SU-DHL-6 (cell line): ENCODE results near the gene ARHGAP29.
A peak's percentile ranks its signal among the peaks of the same experiment; 100 is the strongest.

Experiments
- H2AFZ ChIP-seq: fragments of 200-600 bp; sonication (generic); 2 replicates; pipeline ENCODE4 v1.6.1; 2014; ENCODE audit warnings: low read depth, mild to moderate bottlenecking, moderate library complexity, mixed read lengths, antibody characterized with exemption, low read length; ENCODE audit not compliant: severe bottlenecking
- H3F3A ChIP-seq: fragments of 200-600 bp; shearing (Covaris generic); 2 replicates; pipeline ENCODE4 v1.6.0; 2016; ENCODE audit warnings: antibody characterized with exemption, mild to moderate bottlenecking; ENCODE audit not compliant: insufficient read depth
- H3K27ac ChIP-seq: fragments of 200-600 bp; sonication (generic); 2 replicates; pipeline ENCODE4 v1.5.1; 2016; ENCODE audit warnings: low read depth, mild to moderate bottlenecking, low read length, moderate library complexity, mixed read lengths
- H3K27me3 ChIP-seq: fragments of 200-600 bp; sonication (generic), shearing (Covaris generic); 2 replicates; pipeline ENCODE4 v1.6.0; 2014; ENCODE audit warnings: mild to moderate bottlenecking, low read length
- H3K36me3 ChIP-seq: fragments of 200-600 bp; sonication (generic); 2 replicates; pipeline ENCODE4 v1.6.1; 2014; ENCODE audit warnings: mild to moderate bottlenecking, low read length, mixed read lengths
- H3K4me2 ChIP-seq: fragments of 300-600, 200-600 bp; shearing (Covaris generic), sonication (generic); 2 replicates; pipeline ENCODE4 v1.6.0; 2014; ENCODE audit warnings: low read length, low read depth, mild to moderate bottlenecking; ENCODE audit not compliant: poor library complexity, severe bottlenecking
- H3K4me3 ChIP-seq: fragments of 200-600 bp; sonication (generic); 2 replicates; pipeline ENCODE4 v1.5.1; 2014; ENCODE audit warnings: antibody characterized with exemption, low read length, mild to moderate bottlenecking, mixed read lengths; ENCODE audit not compliant: insufficient read depth, poor library complexity, severe bottlenecking
- H3K79me2 ChIP-seq: fragments of 200-600 bp; sonication (generic); 2 replicates; pipeline ENCODE4 v1.6.1; 2014; ENCODE audit warnings: mild to moderate bottlenecking, low read length, moderate library complexity; ENCODE audit not compliant: insufficient read depth
- H3K9ac ChIP-seq: fragments of 200-600 bp; sonication (generic); 2 replicates; pipeline ENCODE4 v1.7.0; 2014; ENCODE audit warnings: mild to moderate bottlenecking, low read length
- H3K9me2 ChIP-seq: fragments of 200-600 bp; sonication (generic); replicated peaks from 2 replicates; pipeline ENCODE4 v1.6.1; 2014; ENCODE audit warnings: low read length; ENCODE audit not compliant: insufficient read depth
- H3K9me3 ChIP-seq: fragments of 200-600 bp; sonication (generic); 2 replicates; pipeline ENCODE4 v1.6.1; 2014; ENCODE audit warnings: low read length, mixed read lengths; ENCODE audit not compliant: insufficient read depth
- H4K20me1 ChIP-seq: fragments of 200-600 bp; sonication (generic); 2 replicates; pipeline ENCODE4 v1.6.1; 2014; ENCODE audit warnings: low read depth, mild to moderate bottlenecking, antibody characterized with exemption, low read length, moderate library complexity, mixed read lengths
- EZH2phosphoT487 ChIP-seq: fragments of 200-600 bp; sonication (generic), shearing (Covaris generic); conservative IDR thresholded peaks from 2 replicates; pipeline ENCODE4 v1.6.1; 2018; ENCODE audit warnings: mild to moderate bottlenecking, antibody characterized with exemption, low read length, moderate library complexity, mixed read lengths
- TF ChIP-seq, protein P1 (sequence below): fragments of 200-600 bp; sonication (generic); IDR thresholded peaks from one replicate; pipeline ENCODE4 v1.5.1; 2017; ENCODE audit warnings: antibody characterized with exemption, mild to moderate bottlenecking, low read length, moderate library complexity; ENCODE audit not compliant: insufficient read depth, poor library complexity, severe bottlenecking

Gene ARHGAP29

GRCh38 chr1:94236013-94236491, 1.3 kb downstream of the ARHGAP29 start:
- TF ChIP-seq, protein P1, sequence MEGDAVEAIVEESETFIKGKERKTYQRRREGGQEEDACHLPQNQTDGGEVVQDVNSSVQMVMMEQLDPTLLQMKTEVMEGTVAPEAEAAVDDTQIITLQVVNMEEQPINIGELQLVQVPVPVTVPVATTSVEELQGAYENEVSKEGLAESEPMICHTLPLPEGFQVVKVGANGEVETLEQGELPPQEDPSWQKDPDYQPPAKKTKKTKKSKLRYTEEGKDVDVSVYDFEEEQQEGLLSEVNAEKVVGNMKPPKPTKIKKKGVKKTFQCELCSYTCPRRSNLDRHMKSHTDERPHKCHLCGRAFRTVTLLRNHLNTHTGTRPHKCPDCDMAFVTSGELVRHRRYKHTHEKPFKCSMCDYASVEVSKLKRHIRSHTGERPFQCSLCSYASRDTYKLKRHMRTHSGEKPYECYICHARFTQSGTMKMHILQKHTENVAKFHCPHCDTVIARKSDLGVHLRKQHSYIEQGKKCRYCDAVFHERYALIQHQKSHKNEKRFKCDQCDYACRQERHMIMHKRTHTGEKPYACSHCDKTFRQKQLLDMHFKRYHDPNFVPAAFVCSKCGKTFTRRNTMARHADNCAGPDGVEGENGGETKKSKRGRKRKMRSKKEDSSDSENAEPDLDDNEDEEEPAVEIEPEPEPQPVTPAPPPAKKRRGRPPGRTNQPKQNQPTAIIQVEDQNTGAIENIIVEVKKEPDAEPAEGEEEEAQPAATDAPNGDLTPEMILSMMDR, result no peak
- TF ChIP-seq EZH2phosphoT487, result no peak
- peak overlapping the region; percentile 59 for H3K4me2 ChIP-seq
- no peaks in the 10 kb centered on the region for H3F3A ChIP-seq
- H3K36me3 ChIP-seq, result no peaks in the 10 kb centered on the region
- H3K4me3 ChIP-seq, result no peak overlapping the region
- no peaks in the 10 kb centered on the region for H3K27me3 ChIP-seq
- no peak overlapping the region for H3K9ac ChIP-seq
- no peak overlapping the region for H2AFZ ChIP-seq
- H3K9me3 ChIP-seq, result no peaks in the 10 kb centered on the region
- no peak overlapping the region for H3K27ac ChIP-seq
- H3K79me2 ChIP-seq, result no peaks in the 10 kb centered on the region
- no peaks in the 10 kb centered on the region for H4K20me1 ChIP-seq
- no peaks in the 10 kb centered on the region for H3K9me2 ChIP-seq

GRCh38 chr1:94235189-94236012, 2.0 kb downstream of the ARHGAP29 start:
- H3K4me2 ChIP-seq, result no peak overlapping the region
- H3K9ac ChIP-seq, result no peak overlapping the region
- no peaks in the 10 kb centered on the region for H3K79me2 ChIP-seq
- H4K20me1 ChIP-seq, result no peaks in the 10 kb centered on the region
- no peak overlapping the region for H3K4me3 ChIP-seq
- H3K27ac ChIP-seq, result no peak overlapping the region
- H3K27me3 ChIP-seq, result no peaks in the 10 kb centered on the region
- H3K9me2 ChIP-seq, result no peaks in the 10 kb centered on the region
- TF ChIP-seq, protein P1, result no peak
- H3K9me3 ChIP-seq, result no peaks in the 10 kb centered on the region
- H3F3A ChIP-seq, result no peaks in the 10 kb centered on the region
- no peaks in the 10 kb centered on the region for H3K36me3 ChIP-seq
- no peak overlapping the region for H2AFZ ChIP-seq

DNA sequence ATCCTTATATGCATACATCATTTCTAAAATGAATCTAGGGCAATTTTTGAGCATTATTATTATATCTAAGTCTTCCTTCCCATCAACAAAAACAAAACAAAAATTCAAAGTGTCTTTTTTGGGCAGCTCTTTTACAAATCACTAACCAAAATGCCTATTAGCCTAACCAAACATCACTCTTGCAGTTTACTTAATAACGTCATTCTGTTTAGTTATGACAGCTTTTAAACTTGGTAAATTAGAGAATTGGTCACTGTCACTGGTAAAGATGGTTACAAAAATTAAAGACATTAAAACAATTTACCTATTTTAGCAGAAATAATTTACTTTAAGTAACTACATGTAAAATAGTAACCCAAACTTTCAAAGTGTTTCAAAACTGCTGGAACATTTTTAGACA, 2.8 kb downstream of the ARHGAP29 start:
- Histone ChIP-seq H3K4me3 (no peak overlapping the region), H3K79me2 (no peaks in the 10 kb centered on the region), H3K27ac (no peak overlapping the region), H3K27me3 (no peaks in the 10 kb centered on the region), H2AFZ (no peak overlapping the region), H3K9me3 (no peaks in the 10 kb centered on the region), H3K9me2 (no peaks in the 10 kb centered on the region), H3K9ac (no peak overlapping the region), H3F3A (no peaks in the 10 kb centered on the region), H3K4me2 (no peak overlapping the region), H3K36me3 (no peaks in the 10 kb centered on the region), H4K20me1 (no peaks in the 10 kb centered on the region)
- TF ChIP-seq, protein P1, result no peak
- TF ChIP-seq EZH2phosphoT487, result no peak
